ENCODE measurements around the gene CX3CL1.

DNA sequence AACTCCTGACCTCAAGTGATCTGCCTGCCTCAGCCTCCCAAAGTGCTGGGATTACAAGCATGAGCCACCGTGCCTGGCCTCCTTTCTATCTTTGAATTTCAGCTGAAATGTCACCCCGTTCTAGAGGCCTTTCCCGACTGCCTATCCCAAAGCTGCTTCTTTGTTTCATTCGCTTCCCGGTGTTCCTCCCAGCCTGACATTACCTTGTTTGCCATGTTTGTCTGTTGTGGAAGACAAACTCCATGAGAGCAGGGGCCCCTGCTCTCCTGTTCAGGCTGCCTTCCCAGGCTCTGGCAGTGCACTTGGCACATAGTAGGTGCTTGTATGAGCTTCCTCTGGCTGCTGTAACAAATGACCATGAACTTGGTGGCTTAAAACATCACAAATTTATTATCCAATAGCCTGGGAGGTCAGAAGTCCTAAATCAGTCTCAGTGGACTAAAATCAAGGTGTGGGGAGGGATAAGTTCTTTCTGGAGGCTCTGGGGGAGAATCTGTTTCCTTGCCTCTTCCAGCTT lies 16.3 kb upstream of the CX3CL1 start:
- no peak for TF ChIP-seq POLR2A (IDR thresholded peaks at IDR 0.05; ENCODE audit: low read depth, low read length)
- no peak for TF ChIP-seq POLR2AphosphoS5 (IDR thresholded peaks at IDR 0.05; ENCODE audit: low read depth, low read length)

Measured in GM12892 (cell line).